HFFc6 (cell line): Measurements from ENCODE around the gene MYOM1. TPM values are rescaled to one million over a fixed set of nuclear protein-coding genes. Genes with fewer than 3 reads are reported as not detected.

Source experiments
- DNase-seq: peaks from one replicate; pipeline ENCODE4 v3.0.0-alpha.2; 2018
- H3K27ac Mint-ChIP-seq: 2 replicates; pipeline ENCODE4 v1.8.0; 2020; ENCODE audit warnings: mild to moderate bottlenecking, mixed read lengths
- H3K27me3 Mint-ChIP-seq: 2 replicates; pipeline ENCODE4 v1.8.0; 2021; ENCODE audit warnings: mild to moderate bottlenecking, moderate library complexity, mixed read lengths; ENCODE audit not compliant: insufficient read depth
- H3K36me3 Mint-ChIP-seq: 2 replicates; pipeline ENCODE4 v1.8.0; 2021; ENCODE audit warnings: low read depth, mixed read lengths
- H3K4me1 Mint-ChIP-seq: 2 replicates; pipeline ENCODE4 v1.8.0; 2020; ENCODE audit warnings: low read depth, mixed read lengths
- H3K4me3 Mint-ChIP-seq: 2 replicates; pipeline ENCODE4 v1.8.0; 2020; ENCODE audit warnings: mild to moderate bottlenecking, moderate library complexity, mixed read lengths
- H3K9me3 Mint-ChIP-seq: 2 replicates; pipeline ENCODE4 v1.8.0; 2020; ENCODE audit warnings: mild to moderate bottlenecking, mixed read lengths
- total RNA-seq, 6 experiments: library from RNA; stranded (reverse); fragmentation: NEBNext Ultra II Directional; extraction: Animal tissue kit (Norgen Biotek cat#: 25700); gene quantifications; 2 replicates in 1 of 6; 3 replicates in 5 of 6; pipeline ENCODE4 v1.2.3, GENCODE V29; 2021
- TF ChIP-seq, protein P1 (sequence below): fragments of 200-600 bp; sonication (generic); IDR thresholded peaks from 2 replicates; pipeline ENCODE4 v1.5.0; 2021; ENCODE audit warnings: antibody characterized with exemption, mild to moderate bottlenecking

The MYOM1 gene
- total RNA-seq, 6 experiments from 2014 or later, result 0.03 to 0.14 (median 0.06) TPM; not detected in 2

DNA sequence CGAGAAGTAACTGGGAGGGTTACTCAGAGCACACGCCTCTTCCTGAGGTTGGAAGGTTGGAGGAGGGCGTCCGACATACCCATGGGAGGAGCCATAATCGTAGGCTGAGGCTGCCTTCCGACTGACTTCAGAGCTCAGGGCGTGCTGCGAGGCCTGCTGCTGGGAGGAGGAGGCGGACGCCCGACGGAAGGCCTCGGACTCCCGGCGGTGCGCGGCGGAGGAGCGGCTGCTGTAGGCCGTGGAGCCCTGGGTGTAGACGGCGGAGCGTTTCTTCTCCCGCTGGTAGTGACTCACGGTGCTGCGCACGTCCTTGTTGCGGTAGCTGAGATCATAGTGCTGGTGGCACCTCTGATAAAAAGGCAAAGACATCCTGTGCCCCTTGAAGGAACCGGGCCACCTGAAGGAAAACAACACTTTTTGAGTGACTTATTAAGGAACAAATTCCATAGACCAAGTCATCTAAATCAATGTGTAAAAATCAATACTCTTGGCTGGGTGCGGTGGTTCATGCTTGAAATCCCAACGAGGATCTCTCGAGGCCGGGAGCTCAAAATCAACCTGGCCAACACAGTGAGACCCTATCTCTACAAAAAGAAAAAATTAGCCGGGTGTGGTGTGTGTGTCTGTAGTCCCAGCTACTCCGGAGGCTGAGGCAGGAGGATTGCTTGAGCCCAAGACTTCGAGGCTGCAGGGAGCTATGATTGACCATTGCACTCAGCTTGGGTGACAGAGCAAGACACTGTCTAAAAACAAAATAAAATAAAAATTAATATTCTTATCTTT is 4.7 kb downstream of the MYOM1 start:
- Mint-ChIP-seq H3K9me3 (no peaks in the 10 kb centered on the region), H3K36me3 (no peaks in the 10 kb centered on the region), H3K4me3 (no peak overlapping the region), H3K27me3 (peaks cover 16% of the 10 kb centered on the region), H3K27ac (no peak overlapping the region), H3K4me1 (peaks cover 16% of the 10 kb centered on the region)
- DNase-seq, result no peak
- TF ChIP-seq, protein P1, sequence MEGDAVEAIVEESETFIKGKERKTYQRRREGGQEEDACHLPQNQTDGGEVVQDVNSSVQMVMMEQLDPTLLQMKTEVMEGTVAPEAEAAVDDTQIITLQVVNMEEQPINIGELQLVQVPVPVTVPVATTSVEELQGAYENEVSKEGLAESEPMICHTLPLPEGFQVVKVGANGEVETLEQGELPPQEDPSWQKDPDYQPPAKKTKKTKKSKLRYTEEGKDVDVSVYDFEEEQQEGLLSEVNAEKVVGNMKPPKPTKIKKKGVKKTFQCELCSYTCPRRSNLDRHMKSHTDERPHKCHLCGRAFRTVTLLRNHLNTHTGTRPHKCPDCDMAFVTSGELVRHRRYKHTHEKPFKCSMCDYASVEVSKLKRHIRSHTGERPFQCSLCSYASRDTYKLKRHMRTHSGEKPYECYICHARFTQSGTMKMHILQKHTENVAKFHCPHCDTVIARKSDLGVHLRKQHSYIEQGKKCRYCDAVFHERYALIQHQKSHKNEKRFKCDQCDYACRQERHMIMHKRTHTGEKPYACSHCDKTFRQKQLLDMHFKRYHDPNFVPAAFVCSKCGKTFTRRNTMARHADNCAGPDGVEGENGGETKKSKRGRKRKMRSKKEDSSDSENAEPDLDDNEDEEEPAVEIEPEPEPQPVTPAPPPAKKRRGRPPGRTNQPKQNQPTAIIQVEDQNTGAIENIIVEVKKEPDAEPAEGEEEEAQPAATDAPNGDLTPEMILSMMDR, result no peak

DNA sequence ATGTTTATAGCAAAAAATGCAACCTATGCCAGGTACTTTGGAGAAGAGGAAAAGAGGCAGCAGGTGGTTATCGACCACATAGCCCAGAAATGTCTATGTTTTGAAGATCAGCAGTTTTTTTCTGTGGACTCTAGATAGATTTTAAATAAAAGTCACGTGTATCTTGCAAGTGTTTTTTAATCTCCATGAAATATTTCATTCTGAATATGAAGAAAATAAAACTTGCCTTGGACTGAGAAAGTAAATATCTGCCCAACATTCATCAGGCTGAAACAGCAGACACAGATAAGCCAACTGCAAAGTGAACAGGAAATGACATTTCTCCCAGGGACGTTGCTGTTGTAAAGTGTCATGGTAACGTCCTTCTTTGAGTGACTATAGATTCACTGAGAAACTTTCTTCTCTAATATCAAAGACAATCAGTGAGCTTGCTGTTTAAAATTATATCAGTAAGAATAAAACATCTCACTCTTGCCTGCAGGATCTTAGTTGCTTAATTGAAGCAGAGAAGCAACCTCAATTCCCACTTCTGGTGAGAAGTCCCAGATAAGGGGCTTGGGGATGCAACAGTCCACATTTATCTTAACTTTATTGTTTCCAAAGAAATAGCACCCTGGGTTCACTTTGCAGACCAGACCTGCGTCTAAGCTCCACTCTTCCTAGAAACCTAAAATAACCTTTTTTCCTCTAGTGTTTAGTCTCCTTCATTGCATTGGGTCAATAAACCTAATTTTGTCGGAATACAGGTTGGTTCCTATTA is 6.3 kb downstream of the MYOM1 start:
- Mint-ChIP-seq H3K36me3 (no peaks in the 10 kb centered on the region), H3K27ac (no peak overlapping the region), H3K9me3 (no peaks in the 10 kb centered on the region), H3K4me1 (peaks cover 16% of the 10 kb centered on the region), H3K27me3 (peaks cover 18% of the 10 kb centered on the region), H3K4me3 (no peak overlapping the region)
- no peak for DNase-seq
- TF ChIP-seq, protein P1, result no peak

- H3K27ac Mint-ChIP-seq, result no peak overlapping the region
Measured at GRCh38 chr18:3212657-3213056, 7.1 kb downstream of the MYOM1 start.

DNA sequence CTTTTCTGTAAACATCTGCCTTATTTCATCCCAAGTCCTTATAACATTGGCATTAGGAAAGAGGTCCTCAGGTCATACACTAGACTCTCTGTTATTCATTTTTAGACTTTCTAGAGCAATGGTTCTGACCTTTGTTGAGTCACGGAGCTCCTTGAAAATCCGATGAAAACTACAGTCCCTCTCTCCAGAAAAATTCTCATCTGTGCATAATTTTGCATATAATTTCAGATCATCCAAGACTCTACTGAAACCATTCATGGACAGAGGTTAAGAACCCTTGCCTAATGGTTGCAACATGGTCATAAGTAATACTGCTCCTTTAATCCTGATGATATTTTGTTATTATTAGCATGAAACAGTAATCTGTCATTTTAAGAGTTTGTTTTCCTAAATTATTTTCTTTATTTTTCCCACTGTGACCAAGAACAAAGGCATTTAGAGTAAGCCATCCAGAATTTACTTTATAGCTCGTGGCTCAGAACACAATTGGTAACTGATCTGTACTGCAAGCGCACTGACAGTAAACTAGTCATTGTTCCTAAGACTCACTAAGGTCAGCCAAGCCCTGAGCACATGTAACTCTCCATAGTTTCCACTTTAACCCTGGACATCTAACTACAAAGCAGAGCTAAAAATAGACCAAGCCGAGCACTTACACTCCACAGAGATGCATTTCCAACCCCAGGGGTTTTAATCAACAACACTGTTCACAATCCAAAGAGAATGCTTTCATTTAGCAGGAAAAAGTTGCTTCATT is 8.4 kb downstream of the MYOM1 start:
- H3K4me1 Mint-ChIP-seq, result peaks cover 20% of the 10 kb centered on the region
- DNase-seq, result peak; percentile 9
- H3K27me3 Mint-ChIP-seq, result peaks cover 18% of the 10 kb centered on the region
- no peaks in the 10 kb centered on the region for H3K9me3 Mint-ChIP-seq
- peak overlapping the region; percentile 46; the same call in 1 of the 2 replicates for H3K4me3 Mint-ChIP-seq
- no peaks in the 10 kb centered on the region for H3K36me3 Mint-ChIP-seq
- H3K27ac Mint-ChIP-seq, result no peak overlapping the region
- TF ChIP-seq, protein P1, result no peak

More at GRCh38 chr18:3212657-3213056, 7.1 kb downstream of the MYOM1 start:
- Mint-ChIP-seq H3K4me1 (peaks cover 17% of the 10 kb centered on the region), H3K4me3 (no peak overlapping the region), H3K27me3 (peaks cover 18% of the 10 kb centered on the region), H3K9me3 (no peaks in the 10 kb centered on the region), H3K36me3 (no peaks in the 10 kb centered on the region)
- TF ChIP-seq, protein P1, result no peak
- DNase-seq, result no peak

GRCh38 chr18:3209859-3210569 is 9.8 kb downstream of the MYOM1 start:
- no peak for DNase-seq
- Mint-ChIP-seq H3K9me3 (peaks cover 3% of the 10 kb centered on the region; the same call in 1 of the 2 replicates), H3K36me3 (peaks cover 3% of the 10 kb centered on the region; the same call in 1 of the 2 replicates), H3K27me3 (peaks cover 21% of the 10 kb centered on the region), H3K4me1 (peaks cover 20% of the 10 kb centered on the region), H3K4me3 (no peak overlapping the region), H3K27ac (no peak overlapping the region)
- TF ChIP-seq, protein P1, result no peak
